ENCODE measurements around the gene MAPK1.

- TF ChIP-seq CTCF (conservative IDR thresholded peaks at IDR 0.05; ENCODE audit: low read length) (no peak), EZH2phosphoT487 (IDR thresholded peaks at IDR 0.05; ENCODE audit: borderline replicate concordance, low read depth, low read length) (no peak)
Observed at GRCh38 chr22:21802056-21802455, 65.4 kb downstream of the MAPK1 start.
